GM18498 (cell line): ENCODE measurements around the gene RGPD4.
"Not testable (repeated sequence)": the region's sequence is repeated elsewhere in the genome, so short reads cannot be mapped to it uniquely, and the experiment has no call there.

Experiments
- ATAC-seq: cut with Tn5 transposase; IDR thresholded peaks from one replicate; pipeline ENCODE4 v1.9.1; 2021; ENCODE audit warnings: mild to moderate bottlenecking, moderate library complexity; ENCODE audit not compliant: unreplicated experiment

Gene RGPD4

GRCh38 chr2:107826749-107827148, at the start of gene RGPD4:
Gene RGPD4, plus strand, starts transcription at chr2:107826892. Its CDS starts 122 bp downstream, at chr2:107827014.
- not testable (repeated sequence) for ATAC-seq

DNA sequence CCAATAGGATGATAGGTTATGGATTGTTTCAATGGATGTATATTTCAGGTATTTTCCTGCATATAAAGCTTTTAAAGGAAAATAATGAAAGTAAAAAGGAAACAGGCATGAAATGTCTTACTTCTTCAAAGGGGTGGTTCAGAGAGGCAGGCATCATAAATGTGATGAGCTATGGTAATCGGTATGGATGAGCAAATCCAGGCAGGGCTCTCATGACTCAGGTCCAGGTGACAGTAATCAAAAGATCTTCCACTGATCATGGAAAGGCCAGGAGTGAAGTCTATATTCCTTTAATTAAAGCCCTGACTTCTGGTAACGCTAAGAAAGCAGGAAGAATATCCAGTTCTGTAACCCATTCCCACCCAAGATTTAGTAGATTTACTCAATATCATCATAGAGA, 48.7 kb upstream of the RGPD4 start:
- no peak for ATAC-seq

- ATAC-seq = no peak
These were observed 40.9 kb upstream of the RGPD4 start for GRCh38 chr2:107785756-107786155.

- ATAC-seq = no peak
These were observed 35.9 kb upstream of the RGPD4 start for GRCh38 chr2:107790837-107791236.

- ATAC-seq = no peak
These were observed 25.2 kb upstream of the RGPD4 start for GRCh38 chr2:107801498-107801897.

DNA sequence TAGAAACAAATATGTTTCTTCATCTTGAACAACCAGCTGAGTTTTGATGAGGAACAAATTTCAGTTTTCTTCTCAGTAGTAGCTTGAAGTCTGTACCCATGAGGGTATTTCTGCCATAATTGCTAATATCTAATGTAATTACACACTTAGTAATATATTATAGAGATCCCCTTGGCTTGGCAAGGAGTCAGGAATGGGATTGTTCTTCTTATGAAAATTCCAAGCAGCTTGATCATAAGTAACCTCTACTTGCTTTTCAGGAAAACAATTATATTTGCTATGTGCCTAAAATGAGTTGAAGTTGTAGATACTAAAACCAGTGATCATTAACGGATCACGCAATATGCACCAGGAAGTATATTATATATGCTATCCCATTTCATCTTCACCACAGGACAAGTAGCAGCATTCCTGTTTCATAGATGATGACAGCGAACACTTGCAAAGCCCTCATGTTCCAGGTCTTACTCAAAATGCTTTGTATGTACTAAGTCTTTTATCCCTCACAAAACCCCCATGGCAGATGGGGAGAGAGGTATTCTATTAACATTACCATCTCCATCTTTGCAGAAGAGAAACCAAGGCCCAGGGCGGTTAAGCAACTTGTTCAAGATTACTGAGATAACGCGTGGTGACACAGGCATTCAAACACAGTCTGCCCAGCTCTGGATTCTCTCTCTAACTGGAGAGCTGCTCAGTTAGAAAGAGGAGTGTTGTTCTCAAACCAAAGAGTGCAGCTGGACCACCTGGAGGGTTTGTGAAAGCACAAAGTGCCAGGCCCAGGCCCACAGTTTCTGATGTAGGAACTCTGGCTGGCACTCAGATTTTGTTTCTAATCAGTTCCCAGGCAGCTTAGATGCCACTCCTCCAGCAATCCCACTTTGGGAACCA, 21.8 kb upstream of the RGPD4 start:
- ATAC-seq = no peak

DNA sequence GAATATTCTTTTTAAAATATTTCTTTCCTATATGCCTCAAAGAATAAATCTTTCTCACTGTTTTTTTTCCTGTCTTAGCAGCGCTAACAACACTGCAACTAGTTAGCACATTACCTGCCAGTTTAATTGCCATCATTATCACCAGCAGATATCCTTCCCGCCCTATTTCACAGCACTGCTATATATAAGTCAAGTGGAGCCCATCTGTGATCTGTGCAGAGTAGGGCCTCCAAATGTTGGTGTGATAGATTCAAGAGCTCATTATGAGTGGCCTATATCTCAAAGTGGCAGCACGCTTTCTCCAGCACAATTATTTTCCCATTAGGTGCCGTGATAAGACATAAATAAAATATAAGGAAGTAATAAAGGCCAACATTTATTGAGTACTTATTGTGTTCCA, 19.8 kb upstream of the RGPD4 start:
- ATAC-seq = no peak

GRCh38 chr2:107807988-107808387, 18.7 kb upstream of the RGPD4 start:
- ATAC-seq = no peak

DNA sequence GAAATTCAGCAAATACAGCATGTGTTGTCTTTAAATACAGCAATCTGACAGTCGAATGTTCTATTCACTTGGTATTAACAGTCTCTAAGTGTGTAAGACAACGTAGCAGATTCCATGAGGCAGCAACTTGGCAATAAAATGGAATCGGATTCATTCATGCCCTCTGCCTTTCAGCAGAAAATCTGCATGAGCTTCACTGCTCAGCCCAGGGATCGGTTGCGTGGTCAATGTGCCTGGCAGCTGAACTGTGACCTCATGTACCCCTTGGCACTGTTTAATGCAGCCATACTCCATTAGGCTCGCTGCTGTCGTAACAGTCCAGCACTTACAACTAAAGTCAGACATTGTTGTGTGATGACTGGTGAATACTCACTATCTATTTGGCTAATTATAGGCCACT, 17.7 kb upstream of the RGPD4 start:
- ATAC-seq = no peak

DNA sequence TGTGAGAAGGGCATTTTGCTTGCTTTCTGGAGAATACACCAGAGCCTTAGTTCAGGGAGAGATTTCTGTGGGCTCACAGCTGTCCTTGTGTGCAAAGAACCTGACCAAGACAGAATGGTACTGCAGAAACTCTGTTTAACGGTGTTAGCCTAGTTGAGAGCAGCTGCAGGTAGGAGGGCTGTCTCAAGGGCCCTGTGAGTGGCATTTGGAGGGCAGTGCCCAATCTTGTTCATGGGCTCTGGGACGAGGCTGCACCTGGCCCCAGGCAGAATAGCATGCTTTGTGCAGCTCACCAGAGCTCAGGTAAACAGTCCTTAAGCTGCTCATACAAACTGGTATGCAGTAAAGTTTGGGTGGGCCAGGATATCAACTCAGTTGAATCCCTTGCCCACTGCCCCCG, 16.9 kb upstream of the RGPD4 start:
- ATAC-seq = no peak

DNA sequence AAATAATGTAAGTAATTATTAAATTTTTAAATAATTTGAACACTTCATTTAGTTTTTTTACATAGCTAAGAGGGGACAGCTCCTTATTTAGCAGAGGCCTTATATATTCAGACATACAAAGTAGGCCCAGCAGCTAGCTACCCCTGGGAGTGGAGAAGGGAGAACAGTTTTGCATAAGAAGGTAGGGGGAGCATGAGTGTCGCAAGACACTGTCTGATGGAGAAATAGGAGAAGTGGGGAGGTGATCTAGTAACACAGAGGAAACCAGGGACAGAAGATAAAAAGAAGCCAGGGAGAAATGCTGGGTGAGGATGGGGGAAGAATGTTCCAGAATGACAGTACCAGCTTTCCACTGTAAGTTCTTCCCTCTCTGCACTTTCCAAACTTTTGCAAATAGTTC, 16.0 kb upstream of the RGPD4 start:
- ATAC-seq = no peak

GRCh38 chr2:107811411-107811810, 15.3 kb upstream of the RGPD4 start:
- no peak for ATAC-seq

- no peak for ATAC-seq
These were observed 14.7 kb upstream of the RGPD4 start for GRCh38 chr2:107812006-107812405.

DNA sequence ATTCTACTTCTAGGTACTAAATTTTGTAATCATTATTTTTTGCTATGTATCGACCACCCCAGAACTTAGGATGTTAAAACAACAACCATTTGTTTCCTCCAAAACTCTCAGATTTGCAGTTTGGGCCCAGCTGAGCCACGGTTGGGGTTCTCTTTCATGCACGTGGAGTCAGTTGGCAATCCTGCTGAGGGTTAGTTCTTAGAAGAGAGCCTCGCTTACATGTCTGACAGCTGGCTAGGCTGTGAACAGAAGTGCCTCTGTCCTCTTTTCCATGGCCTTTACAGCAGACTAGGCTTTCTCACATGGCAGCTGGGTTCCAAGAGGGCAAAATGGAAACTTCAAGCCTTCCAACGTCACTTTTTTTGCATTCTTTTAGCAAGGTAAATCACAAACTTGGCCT, 9.3 kb upstream of the RGPD4 start:
- no peak for ATAC-seq

DNA sequence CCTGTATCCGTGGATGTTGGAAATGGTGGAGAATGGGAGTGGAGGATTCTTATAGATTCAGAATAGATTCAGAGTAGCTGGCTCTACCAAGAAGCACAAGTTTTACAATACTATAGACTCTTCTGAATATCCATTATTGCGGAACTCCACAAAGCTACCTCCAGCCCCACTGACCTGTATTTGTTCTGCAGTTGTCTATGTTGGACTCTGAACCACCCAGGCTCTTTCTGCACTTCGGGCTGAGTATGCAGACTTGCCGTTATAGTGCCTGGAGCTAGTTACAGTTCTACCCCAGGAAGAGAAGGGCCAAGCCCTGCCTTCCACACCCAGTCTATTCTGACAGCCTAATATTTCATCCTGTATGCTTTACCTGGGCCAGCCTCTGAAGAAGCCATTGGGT, 4.4 kb upstream of the RGPD4 start:
- no peak for ATAC-seq

GRCh38 chr2:107824451-107825205, 2.1 kb upstream of the RGPD4 start:
- no peak for ATAC-seq

DNA sequence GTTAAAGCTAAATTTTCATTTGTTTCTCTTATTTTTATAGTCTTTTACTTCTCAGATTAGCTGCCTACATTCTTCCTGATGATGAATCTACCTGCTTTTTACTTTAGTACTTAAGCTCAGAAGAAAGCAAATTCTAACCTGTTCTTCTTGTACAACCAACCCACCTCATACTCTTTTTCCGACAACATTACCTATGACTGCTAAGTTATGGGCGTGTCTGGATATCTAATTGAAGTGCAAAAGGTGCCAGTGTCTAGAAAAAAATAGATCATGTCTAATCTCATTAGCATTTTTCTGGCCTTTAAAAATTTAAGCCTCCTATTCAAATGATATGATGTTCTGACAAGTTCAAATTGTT, 1.5 kb upstream of the RGPD4 start:
- no peak for ATAC-seq

DNA sequence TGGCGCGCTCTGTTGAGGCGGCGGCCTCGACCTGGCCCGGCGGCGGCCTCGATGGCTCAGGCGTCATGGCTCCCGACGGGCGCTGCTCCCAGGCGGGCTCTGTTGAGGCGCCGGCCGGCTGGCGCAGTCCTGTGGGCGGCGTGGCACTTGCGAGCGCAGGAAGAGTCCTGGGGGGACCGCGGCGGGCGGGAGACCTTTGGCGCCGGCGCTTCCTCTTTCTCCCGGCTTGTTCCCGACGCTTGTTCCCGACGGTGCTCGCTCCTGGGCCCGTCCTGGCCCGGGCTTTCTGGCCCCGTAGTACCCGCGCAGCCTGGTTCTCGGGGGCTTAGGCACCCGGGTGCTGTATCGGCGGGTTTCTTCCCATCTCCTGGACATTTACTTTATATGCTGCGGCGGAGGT, 2.8 kb downstream of the RGPD4 start:
- not testable (repeated sequence) for ATAC-seq

DNA sequence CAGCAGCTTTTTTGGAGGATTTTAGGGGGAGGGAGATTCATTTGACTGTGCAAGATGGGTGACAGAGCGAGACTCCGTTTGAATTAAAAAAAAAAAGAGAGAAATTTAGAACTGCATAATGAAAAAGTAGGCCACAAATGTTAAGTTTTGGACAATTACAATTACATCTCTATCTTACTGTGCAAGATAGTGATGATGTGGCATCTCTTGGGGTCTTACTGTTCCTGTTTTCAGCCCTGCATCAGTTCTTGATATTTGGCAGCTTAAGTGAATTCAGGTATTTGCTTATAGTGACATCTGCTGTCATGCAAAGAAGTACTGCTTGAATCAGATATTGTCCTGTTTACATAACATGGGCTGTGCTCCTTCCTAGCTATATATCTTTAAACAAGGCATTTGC, 6.5 kb downstream of the RGPD4 start:
- ATAC-seq = not testable (repeated sequence)

GRCh38 chr2:107833618-107834017, 6.9 kb downstream of the RGPD4 start:
- ATAC-seq = not testable (repeated sequence)

- ATAC-seq = peak; percentile 51
These were observed 89.4 kb downstream of the RGPD4 start for GRCh38 chr2:107916121-107916520.

DNA sequence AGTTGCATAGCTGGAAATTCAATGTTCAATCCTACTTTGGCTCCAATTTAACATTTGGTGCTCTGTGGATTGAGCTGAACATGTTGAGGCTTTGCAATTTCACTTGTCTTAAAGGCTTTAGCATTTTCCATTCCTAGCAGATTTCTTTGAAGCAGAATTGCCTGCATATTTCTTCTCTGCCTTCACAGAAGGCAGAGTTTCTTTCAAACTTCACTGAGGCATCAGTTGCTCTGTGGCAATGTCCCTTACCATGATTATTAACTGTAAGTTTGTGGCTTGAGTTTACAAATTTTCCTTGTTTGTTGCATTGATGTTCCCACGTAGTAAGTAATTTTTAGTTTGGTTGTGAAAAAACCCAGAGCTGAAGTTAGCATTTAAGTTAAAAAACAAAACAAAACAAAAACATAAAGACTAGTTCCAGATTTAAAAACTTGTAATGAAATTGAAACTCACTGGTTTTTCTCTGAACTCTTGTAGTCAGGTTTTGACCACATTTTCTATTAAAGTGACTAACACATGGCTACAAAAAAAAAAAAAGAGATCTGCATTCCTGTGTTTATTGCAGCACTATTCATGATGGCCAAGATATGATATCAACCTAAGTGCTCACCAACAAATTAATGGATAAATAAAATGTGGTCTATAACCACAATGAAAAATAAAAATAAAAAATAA, 90.1 kb downstream of the RGPD4 start:
- ATAC-seq = peak; percentile 85
